Cardiac septum (tissue), 1 donor: ENCODE measurements around the gene FLOT2. TPM values are rescaled to one million over a fixed set of nuclear protein-coding genes. Genes with fewer than 3 reads are reported as not detected.

ENCODE experiments used
- microRNA-seq: library from miRNA; unstranded; fragments of <30 nt; microRNA quantifications from one replicate; pipeline ENCODE4 v1.2.0, GENCODE V29; 2020
- total RNA-seq: library from RNA; stranded (reverse); fragmentation: NEBNext Ultra II Directional; extraction: Animal tissue kit (Norgen Biotek cat#: 25700); gene quantifications from one replicate; pipeline ENCODE4 v1.2.1, GENCODE V29; 2021
- donor health status: DM: no; HTN: no; CAD: no.

Gene FLOT2
- total RNA-seq, 1 donor from 2014 or later, result 80.4 TPM

Small RNAs within 50 kb of the gene (microRNA-seq; reads per million reads assigned to microRNA genes)
- gene MIR451B, result not detected

Other genes with a start within 250 kb of the FLOT2 start
- gene SDF2, start 235.8 kb downstream of the FLOT2 start, total RNA-seq, result 26.6 TPM
- gene SUPT6H, start 235.5 kb downstream of the FLOT2 start, total RNA-seq, result 48.4 TPM
- 2.0 TPM for gene PROCA1, start 185.8 kb downstream of the FLOT2 start, total RNA-seq
- gene RAB34, start 179.9 kb downstream of the FLOT2 start, total RNA-seq, result 15.3 TPM
- 725 TPM for gene RPL23A, start 177.7 kb downstream of the FLOT2 start, total RNA-seq
- gene TLCD1, start 171.5 kb downstream of the FLOT2 start, total RNA-seq, result 2.4 TPM
- 0.78 TPM for gene NEK8, start 168.9 kb downstream of the FLOT2 start, total RNA-seq
- 2.8 TPM for gene TRAF4, start 153.7 kb downstream of the FLOT2 start, total RNA-seq
- gene FAM222B, start 54.9 kb downstream of the FLOT2 start, total RNA-seq, result 18.6 TPM
- gene ERAL1, start 42.7 kb downstream of the FLOT2 start, total RNA-seq, result 31.3 TPM
- 3.0 TPM for gene DHRS13, start 5.3 kb upstream of the FLOT2 start, total RNA-seq
- 20.4 TPM for gene PHF12, start 53.8 kb upstream of the FLOT2 start, total RNA-seq
- not detected for gene SEZ6, start 108.3 kb upstream of the FLOT2 start, total RNA-seq
- 0.57 TPM for gene PIPOX, start 145.4 kb upstream of the FLOT2 start, total RNA-seq